GM21786 (cell line): ENCODE measurements around the gene GPN1.
A peak's percentile ranks its signal among the peaks of the same experiment; 100 is the strongest.
"Not testable (repeated sequence)": the region's sequence is repeated elsewhere in the genome, so short reads cannot be mapped to it uniquely, and the experiment has no call there.

Experiments used
- ATAC-seq: cut with Tn5 transposase; IDR thresholded peaks from one replicate; pipeline ENCODE4 v1.9.1; 2021; ENCODE audit not compliant: unreplicated experiment

GPN1 gene

GRCh38 chr2:27628767-27629709, at the start of gene GPN1, which contains the start of gene CCDC121:
TSS of gene GPN1 (plus strand) at chr2:27629050. CDS start at chr2:27629059, 9 bp downstream.
TSS of gene CCDC121 (minus strand) at chr2:27629012. CDS start at chr2:27627799, 1,213 bp downstream.
- ATAC-seq = peak; percentile 99

DNA sequence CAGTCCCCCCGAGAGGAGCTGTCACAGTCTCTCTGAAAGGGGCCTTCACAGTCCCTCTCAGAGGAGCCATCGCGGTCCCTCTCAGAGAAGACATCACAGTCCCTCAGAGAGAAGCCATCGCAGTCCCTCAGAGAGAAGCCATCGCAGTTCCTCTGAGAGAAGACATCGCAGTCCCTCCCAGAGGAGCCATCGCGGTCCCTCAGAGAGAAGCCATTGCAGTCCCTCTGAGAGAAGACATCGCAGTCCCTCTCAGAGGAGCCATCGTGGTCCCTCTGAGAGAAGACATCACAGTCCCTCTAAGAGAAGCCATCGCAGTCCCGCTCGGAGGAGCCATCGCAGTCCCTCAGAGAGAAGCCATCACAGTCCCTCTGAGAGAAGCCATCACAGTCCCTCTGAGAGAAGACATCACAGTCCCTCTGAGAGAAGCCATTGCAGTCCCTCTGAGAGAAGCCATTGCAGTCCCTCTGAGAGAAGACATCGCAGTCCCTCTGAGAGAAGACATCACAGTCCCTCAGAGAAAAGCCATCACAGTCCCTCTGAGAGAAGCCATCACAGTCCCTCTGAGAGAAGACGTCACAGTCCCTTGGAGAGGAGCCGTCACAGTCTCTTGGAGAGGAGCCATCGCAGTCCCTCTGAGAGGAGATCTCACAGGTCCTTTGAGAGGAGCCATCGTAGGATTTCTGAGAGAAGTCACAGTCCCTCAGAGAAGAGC, 47.3 kb upstream of the GPN1 start:
- ATAC-seq = no peak

DNA sequence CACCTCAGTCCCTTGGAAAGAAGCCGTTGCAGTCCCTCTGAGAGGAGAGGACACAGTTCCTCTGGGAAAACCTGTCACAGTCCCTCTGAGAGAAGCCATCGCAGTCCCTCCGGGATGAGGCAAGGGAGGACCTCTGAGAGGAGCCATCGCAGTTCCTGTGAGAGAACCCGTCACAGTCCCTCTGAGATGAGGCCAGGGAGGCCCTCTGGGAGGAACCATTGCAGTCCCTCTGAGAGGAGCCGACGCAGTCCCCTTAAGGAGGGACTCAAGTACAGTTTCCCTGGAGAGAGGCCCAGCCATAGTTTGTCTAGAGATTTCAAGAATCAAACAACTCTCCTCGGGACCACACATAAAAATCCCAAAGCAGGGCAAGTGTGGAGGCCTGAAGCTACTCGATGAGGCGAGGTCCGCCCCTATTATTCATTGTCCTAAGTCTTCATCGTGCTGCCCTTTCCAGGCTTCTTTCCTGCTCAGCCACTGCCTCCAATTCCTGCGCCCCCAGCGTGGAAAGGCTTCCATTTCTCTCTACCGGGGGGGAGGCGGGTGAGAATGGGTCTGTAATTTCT, 46.6 kb upstream of the GPN1 start:
- no peak for ATAC-seq

- ATAC-seq = peak; percentile 93
Measured at GRCh38 chr2:27582695-27583389, 46.0 kb upstream of the GPN1 start, which contains the start of gene ZNF512. TSS of gene ZNF512 (plus strand) at chr2:27583042. CDS start at chr2:27583113, 71 bp downstream.

- no peak for ATAC-seq
Measured at GRCh38 chr2:27583390-27583915, 45.4 kb upstream of the GPN1 start.

GRCh38 chr2:27584597-27584996, 44.3 kb upstream of the GPN1 start:
- ATAC-seq = no peak

GRCh38 chr2:27587025-27587424, 41.8 kb upstream of the GPN1 start:
- ATAC-seq = no peak

- no peak for ATAC-seq
Measured at GRCh38 chr2:27588308-27588707, 40.5 kb upstream of the GPN1 start.

- no peak for ATAC-seq
Measured at GRCh38 chr2:27591745-27592144, 37.1 kb upstream of the GPN1 start.

DNA sequence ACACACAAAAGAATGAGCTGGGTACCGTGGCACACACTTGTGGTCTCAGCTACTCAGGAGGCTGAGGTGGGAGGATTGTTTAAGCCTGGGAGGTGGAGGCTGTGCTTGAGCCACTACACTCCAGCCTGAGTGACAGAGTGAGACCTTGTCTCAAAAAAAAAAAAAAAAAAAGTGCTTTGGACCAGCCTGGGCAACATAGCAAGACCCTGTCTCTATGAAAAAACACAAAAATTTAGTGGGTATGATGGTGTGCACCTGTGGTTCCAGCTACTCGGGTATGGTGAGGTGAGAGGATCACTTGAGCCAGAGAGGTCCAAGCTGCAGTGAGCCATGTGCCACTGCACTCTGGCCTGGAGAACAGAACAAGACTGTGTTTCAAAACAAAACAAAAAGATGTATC, 35.6 kb upstream of the GPN1 start:
- ATAC-seq = no peak

GRCh38 chr2:27594020-27594703, 34.7 kb upstream of the GPN1 start:
- not testable (repeated sequence) for ATAC-seq

DNA sequence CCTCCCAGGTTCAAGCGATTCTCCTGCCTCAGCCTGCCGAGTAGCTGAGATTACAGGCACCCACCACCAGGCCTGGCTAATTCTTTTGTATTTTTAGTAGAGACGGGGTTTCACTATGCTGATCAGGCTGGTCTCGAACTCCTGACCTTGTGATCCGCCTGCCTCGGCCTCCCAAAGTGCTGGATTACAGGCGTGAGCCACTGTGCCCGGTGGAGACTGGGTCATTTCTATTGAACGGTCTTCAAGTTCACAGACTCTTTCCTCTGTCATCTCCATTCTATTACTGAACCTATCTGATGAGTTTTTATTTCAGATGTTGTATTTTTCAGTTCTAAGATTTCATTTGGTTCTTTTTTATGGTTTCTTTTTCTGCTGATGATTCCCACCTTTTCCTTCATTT, 33.4 kb upstream of the GPN1 start:
- ATAC-seq = not testable (repeated sequence)

- ATAC-seq = no peak
Measured at GRCh38 chr2:27596627-27597026, 32.2 kb upstream of the GPN1 start.

DNA sequence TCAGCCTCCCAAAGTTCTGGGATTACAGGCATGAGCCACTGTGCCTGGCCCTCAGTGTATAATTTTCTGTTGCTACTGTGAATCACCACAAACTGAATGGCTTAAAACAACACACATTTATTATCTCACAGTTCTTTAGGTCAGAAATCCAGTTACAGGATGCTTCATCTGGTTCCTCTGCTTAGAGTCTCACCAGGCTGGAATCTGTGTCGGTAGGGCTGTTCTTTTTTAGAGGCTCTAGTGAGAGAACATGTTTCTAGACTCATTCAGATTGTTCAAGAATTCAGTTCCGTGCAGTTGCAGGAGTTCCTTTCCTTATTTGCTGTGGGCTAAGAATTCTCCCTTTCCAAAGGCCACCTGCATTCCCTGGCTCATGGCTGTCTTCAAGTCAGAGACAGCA, 22.2 kb upstream of the GPN1 start:
- no peak for ATAC-seq

GRCh38 chr2:27613985-27614384, 14.9 kb upstream of the GPN1 start:
- ATAC-seq = no peak

- no peak for ATAC-seq
Measured at GRCh38 chr2:27615316-27615715, 13.5 kb upstream of the GPN1 start.

- ATAC-seq = no peak
Measured at GRCh38 chr2:27621524-27621923, 7.3 kb upstream of the GPN1 start.

DNA sequence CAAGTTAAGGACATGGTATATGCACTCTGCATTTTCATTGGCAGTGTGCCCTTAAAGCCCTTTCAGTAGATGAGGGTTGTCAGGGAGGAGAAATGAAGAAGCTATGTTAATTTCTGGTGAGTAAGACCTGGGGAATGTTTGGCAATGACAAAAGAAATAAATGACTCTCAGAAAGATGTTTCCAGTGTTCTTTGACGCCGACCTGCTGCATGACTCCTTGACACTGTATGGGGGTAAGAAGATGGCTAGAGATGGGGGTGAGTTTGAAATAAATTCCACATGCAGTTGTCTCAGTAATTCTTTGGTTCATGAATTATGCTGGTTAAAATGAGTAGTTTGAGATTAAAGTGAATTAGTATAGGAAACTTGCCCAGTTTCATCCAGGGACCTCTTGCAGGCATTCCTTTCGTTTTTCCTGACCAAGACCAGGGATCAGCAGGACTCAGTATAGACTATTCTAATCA, 5.9 kb upstream of the GPN1 start:
- no peak for ATAC-seq

DNA sequence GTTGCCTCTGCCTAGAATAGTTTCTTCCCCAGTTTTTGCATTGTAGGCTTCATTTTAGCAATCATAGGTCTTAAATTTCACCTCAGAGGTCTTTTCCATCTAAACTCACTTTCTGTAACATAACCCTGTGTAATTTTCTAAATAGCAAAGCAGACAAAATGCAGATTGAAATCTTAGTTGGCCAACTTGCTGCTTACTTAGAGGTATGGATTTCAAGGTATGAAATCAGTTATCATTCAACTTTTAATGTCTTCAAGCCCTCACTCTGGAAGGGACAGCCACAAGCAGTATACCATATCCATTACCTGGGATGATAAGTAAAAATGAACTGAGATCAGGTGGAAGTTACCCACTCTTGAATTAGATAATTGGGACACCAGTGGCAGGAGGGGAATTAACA, 3.9 kb upstream of the GPN1 start:
- no peak for ATAC-seq

DNA sequence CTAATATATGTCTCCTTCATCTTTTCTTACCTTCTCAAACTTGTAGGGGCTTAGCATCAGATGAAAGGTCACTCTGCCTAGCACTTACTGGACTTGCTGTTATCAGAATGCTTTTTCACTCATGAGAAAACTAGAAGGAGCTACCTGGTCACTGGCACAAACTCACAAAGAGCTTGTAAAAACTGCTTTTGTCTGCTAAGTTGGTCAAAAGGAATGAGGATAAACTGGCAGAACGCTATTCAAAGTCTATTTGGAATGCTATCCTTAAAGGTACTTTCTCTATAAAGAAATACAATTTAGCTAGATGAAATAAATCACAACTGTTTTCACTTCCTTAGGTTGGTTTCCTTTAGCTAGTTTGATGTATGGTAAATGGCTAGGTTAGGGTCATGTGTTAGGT, 2.5 kb upstream of the GPN1 start:
- not testable (repeated sequence) for ATAC-seq
